Measurements from ENCODE around the gene CEP128.

DNA sequence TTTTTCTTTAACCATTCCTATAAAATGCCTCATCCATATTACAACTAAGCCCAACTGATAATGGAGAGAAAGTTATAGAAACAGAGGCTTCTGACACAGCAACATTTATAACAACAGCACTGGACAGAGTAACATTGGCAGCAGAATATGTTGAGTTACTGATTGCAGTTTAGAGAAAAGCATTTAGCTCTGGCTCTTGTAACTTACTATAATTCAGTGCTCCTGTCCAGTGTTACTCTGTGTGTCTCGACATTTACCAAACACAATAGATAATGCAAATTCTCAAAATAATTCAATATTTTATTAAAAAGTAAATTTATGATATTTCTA lies 356.1 kb downstream of the CEP128 start:
- TF ChIP-seq POLR2A (IDR thresholded peaks at IDR 0.05; ENCODE audit: low read length) (no peak), GATA1 (IDR thresholded peaks at IDR 0.05; ENCODE audit: low read depth, low read length) (no peak)

Data from erythroblast (primary cell).